T-helper 1 cell treated with Interleukin-12 subunit alpha and Interleukin-12 subunit beta and Interleukin-4 antibody, amounts not matched to agents 30 μg/mL and 1 μg/mL, for 36 hours (primary cell): ENCODE measurements around the gene CHST3.

ENCODE experiments used
- H3K27ac Mint-ChIP-seq: one replicate; pipeline ENCODE4 v1.8.0; 2021; ENCODE audit warnings: mild to moderate bottlenecking, mixed read lengths
- H3K27me3 Mint-ChIP-seq: one replicate; pipeline ENCODE4 v1.8.0; 2021; ENCODE audit warnings: low read depth, mixed read lengths
- H3K36me3 Mint-ChIP-seq: one replicate; pipeline ENCODE4 v1.8.0; 2021; ENCODE audit warnings: low read depth, mixed read lengths
- H3K4me1 Mint-ChIP-seq: one replicate; pipeline ENCODE4 v1.8.0; 2021; ENCODE audit warnings: low read depth, mixed read lengths
- H3K4me3 Mint-ChIP-seq: one replicate; pipeline ENCODE4 v1.8.0; 2021; ENCODE audit warnings: mild to moderate bottlenecking, moderate library complexity, mixed read lengths
- H3K9me3 Mint-ChIP-seq: one replicate; pipeline ENCODE4 v1.8.0; 2021; ENCODE audit warnings: mixed read lengths

Gene CHST3

DNA sequence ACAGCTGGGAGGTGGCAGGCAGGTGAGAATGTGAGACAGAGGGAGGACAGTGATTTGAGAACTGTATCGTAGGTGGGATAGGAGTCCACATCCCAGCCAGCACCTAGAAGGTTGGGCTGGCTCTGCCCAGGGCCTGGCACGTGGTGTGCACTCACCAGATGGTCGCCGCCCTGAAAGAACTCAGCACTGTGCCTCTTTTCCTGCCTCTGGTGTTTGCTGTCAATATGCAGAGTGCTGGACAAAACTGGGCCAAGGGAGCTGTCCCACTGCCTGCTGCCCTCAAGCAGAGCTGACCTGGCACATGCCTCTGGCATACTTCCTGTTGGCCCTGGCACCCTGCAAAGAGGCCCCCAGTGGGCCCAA lies 36.8 kb downstream of the CHST3 start:
- no peak overlapping the region for H3K27ac Mint-ChIP-seq
- no peak overlapping the region for H3K4me3 Mint-ChIP-seq
- no peaks in the 10 kb centered on the region for H3K4me1 Mint-ChIP-seq
- no peaks in the 10 kb centered on the region for H3K9me3 Mint-ChIP-seq
- H3K36me3 Mint-ChIP-seq, result no peaks in the 10 kb centered on the region
- H3K27me3 Mint-ChIP-seq, result peaks cover 8% of the 10 kb centered on the region

DNA sequence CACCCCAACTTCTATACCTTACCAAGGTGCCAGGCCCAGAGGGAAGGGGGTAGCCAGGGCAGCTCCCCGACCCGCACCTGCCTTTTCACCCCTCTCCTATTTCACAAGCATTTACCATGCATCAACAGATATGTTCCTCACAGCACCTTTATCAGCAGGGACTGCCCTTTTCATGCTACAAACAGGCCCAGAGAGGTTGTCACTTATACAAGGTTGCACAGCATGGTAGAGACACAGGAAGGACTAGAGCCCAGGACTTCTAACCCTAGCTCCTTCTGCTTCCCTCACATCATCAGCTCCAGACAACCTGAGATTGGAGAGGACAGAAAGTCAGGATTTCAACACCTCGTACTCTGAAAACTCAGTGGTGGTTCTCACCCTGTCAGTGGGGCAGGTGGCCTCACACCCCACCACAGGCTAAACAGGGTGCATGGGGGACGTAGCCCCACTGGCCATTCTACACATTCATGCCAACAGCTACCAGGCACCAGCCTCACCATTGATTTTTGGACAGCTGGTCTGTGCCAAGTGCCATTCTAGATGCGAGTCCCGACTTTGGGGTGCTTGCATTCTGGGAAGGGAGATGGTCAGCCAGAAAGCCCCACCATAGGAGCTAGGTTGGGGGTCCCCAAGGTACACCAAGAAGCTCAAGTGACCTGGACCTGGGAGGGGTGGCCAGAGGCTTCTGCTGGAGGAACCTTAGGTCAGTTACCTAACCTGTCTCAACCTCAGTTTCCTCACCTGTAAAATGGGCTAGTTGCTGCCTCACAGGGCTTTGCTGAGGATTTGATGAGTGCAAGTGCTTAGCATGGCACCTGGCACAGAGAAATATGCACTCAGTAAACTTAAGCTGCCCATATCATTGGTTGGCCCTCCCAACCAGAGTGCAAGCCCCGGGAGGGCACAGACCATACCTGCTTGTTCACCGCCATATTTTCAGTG lies 38.4 kb downstream of the CHST3 start:
- H3K4me3 Mint-ChIP-seq, result no peak overlapping the region
- no peak overlapping the region for H3K27ac Mint-ChIP-seq
- no peaks in the 10 kb centered on the region for H3K36me3 Mint-ChIP-seq
- no peaks in the 10 kb centered on the region for H3K9me3 Mint-ChIP-seq
- H3K27me3 Mint-ChIP-seq, result peaks cover 4% of the 10 kb centered on the region
- no peaks in the 10 kb centered on the region for H3K4me1 Mint-ChIP-seq

DNA sequence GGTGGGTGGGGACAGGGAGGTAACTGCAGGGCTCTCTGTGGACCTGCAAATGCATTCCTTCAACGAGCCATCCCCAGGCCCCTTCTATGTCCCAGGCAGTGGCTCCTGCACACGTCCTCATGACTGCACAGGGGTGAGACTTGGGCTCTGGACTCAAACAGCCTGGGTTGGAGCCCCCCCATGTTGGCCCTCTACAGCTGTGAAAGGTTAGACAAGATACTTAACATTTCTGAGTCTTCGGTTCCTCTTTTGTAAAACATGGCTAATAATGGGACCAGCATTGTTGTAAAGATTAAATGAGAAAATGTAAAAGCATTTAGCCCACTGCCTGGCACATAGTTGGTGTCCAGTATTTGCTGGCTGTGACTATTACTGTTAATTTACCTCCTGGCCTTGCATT lies 41.8 kb downstream of the CHST3 start:
- no peaks in the 10 kb centered on the region for H3K27me3 Mint-ChIP-seq
- H3K4me1 Mint-ChIP-seq, result no peaks in the 10 kb centered on the region
- no peaks in the 10 kb centered on the region for H3K36me3 Mint-ChIP-seq
- H3K9me3 Mint-ChIP-seq, result no peaks in the 10 kb centered on the region
- H3K27ac Mint-ChIP-seq, result no peak overlapping the region
- no peak overlapping the region for H3K4me3 Mint-ChIP-seq

DNA sequence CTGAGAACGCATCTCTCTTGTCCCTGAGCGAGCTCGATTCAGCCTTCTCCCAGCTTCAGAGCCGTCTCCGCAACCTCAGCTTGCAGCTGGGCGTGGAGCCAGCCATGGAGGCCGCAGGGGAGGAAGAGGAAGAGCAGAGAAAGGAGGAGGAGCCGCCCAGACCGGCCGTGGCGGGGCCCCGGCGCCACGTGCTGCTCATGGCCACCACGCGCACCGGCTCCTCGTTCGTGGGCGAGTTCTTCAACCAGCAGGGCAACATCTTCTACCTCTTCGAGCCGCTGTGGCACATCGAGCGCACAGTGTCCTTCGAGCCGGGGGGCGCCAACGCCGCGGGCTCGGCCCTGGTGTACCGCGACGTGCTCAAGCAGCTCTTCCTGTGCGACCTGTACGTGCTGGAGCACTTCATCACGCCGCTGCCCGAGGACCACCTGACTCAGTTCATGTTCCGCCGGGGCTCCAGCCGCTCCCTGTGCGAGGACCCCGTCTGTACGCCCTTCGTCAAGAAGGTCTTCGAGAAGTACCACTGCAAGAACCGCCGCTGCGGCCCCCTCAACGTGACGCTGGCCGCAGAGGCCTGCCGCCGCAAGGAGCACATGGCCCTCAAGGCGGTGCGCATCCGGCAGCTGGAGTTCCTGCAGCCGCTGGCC lies 43.2 kb downstream of the CHST3 start:
- H3K9me3 Mint-ChIP-seq, result no peaks in the 10 kb centered on the region
- H3K27me3 Mint-ChIP-seq, result no peaks in the 10 kb centered on the region
- H3K27ac Mint-ChIP-seq, result no peak overlapping the region
- H3K4me1 Mint-ChIP-seq, result no peaks in the 10 kb centered on the region
- no peak overlapping the region for H3K4me3 Mint-ChIP-seq
- H3K36me3 Mint-ChIP-seq, result no peaks in the 10 kb centered on the region

DNA sequence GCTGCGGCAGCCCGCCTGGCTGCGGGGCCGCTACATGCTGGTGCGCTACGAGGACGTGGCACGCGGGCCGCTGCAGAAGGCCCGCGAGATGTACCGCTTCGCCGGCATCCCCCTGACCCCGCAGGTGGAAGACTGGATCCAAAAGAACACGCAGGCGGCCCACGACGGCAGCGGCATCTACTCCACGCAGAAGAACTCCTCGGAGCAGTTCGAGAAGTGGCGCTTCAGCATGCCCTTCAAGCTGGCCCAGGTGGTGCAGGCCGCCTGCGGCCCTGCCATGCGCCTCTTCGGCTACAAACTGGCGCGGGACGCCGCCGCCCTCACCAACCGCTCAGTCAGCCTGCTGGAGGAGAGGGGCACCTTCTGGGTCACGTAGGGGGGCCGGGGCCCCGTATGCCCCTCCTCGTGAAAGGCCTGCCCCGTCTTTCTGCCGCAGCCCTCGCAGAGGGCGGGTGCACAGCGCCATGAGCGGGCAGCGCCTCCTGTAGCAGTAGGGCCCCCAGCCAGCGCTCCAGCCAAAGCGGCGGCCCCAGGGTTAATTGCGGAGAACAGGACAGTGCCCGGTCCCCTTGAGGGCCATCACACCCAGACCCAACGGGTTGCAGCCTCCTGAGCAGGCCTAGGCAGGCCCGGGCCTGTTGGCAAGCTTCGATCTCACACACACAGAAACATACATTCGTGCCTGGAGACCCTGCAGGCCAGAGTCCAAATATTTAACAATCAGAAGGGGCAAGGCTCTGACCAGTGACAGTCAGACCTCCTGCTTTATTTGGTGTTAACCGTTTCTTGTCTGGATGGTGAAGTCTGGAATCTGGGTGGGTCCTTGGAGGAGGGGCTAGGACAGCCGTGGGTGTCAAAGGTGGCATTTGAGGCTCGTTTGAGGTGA lies 44.1 kb downstream of the CHST3 start:
- H3K4me3 Mint-ChIP-seq, result no peak overlapping the region
- no peaks in the 10 kb centered on the region for H3K9me3 Mint-ChIP-seq
- no peaks in the 10 kb centered on the region for H3K36me3 Mint-ChIP-seq
- H3K4me1 Mint-ChIP-seq, result no peaks in the 10 kb centered on the region
- no peaks in the 10 kb centered on the region for H3K27me3 Mint-ChIP-seq
- H3K27ac Mint-ChIP-seq, result no peak overlapping the region

DNA sequence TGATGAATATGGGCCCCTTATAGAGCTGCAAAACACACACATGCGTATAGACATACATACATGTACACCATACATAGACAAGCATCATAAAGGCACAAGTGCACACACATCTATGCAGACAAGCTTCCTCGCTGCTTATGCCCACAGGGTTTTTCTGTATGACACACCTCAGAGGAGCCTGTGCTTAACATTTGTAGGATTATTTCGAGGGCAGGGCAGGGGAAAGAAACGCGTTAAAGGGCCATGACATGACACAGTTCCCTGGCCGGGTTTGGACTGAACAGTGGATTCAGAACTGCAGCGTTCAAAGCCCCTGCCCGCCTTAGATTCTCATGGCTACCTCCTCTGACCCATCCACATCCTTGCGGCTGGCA lies 44.8 kb downstream of the CHST3 start:
- Mint-ChIP-seq H3K36me3 (no peaks in the 10 kb centered on the region), H3K4me3 (no peak overlapping the region), H3K9me3 (no peaks in the 10 kb centered on the region), H3K27ac (no peak overlapping the region), H3K4me1 (no peaks in the 10 kb centered on the region), H3K27me3 (no peaks in the 10 kb centered on the region)

DNA sequence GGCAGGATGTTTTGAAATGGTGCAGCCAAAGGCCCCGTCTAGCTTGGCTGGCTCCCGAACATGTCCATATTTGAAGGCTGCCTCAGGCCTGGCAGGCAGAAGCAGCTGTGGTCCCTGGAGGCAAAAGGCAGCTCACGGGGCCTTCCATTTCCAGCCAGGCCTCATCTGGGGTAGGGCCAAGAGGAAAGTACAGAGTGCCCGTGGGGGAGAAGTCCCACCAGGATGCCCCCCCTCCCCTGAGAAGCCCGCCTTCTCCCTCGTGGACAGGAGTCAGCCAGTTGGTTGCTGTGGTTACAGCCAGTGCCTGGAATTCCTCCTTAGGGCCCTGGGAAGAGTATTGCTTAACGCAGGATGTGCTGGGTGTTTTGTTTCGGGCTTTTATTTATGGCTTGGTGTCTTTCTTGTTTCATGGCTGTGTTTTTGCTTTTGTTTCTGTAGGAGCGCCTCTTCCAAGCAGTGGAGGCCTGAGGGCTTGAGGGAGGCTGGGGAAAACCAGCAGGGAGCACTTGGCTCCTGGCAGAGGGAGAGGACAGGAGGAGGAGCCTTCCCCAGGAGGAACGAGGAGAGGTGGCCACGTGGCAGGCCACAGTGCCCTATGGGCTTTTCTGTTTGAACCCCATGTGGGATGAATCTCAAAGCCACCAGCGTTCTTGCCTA lies 45.4 kb downstream of the CHST3 start:
- no peak overlapping the region for H3K27ac Mint-ChIP-seq
- H3K4me1 Mint-ChIP-seq, result no peaks in the 10 kb centered on the region
- H3K9me3 Mint-ChIP-seq, result no peaks in the 10 kb centered on the region

DNA sequence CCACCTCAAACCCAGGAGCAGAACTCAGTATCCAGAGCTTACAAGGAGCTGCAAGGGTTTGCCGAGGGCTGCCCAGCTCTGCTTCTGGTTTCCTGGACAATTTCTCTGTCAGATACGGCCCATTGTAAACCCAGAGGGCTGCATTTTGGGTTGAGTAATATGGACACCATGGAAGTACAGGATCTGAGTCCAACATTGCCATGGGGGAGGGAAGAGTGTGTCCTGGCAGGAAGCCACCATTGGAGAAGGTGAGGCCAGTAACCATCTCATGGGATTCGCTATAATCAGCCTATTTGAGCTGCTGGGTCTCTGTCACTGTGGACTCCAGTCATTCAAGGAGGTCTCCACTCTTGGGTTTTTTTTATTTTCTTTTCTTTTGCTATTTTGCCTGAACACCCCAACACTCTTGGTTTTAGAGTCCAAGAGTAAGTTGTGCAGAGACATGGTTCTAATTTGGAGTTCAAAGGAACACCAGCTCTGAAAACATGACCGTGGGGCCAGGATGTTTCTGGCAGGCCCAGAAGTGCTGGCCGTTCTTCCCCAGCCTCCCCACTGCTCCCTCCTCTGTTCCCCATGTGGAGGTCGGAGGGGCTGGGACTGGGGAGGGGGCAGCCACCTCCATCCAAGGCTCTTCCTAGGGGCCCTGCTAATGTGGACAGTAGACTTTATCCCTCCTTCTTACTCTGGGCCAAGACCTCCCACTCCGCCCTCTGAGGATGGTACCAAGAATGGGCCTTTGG lies 46.2 kb downstream of the CHST3 start:
- Mint-ChIP-seq H3K9me3 (no peaks in the 10 kb centered on the region), H3K4me3 (no peak overlapping the region), H3K4me1 (no peaks in the 10 kb centered on the region), H3K27me3 (no peaks in the 10 kb centered on the region), H3K27ac (no peak overlapping the region), H3K36me3 (no peaks in the 10 kb centered on the region)

More for the DNA sequence above, 45.4 kb downstream of the CHST3 start:
- Mint-ChIP-seq H3K27me3 (no peaks in the 10 kb centered on the region), H3K36me3 (no peaks in the 10 kb centered on the region), H3K4me3 (no peak overlapping the region)

DNA sequence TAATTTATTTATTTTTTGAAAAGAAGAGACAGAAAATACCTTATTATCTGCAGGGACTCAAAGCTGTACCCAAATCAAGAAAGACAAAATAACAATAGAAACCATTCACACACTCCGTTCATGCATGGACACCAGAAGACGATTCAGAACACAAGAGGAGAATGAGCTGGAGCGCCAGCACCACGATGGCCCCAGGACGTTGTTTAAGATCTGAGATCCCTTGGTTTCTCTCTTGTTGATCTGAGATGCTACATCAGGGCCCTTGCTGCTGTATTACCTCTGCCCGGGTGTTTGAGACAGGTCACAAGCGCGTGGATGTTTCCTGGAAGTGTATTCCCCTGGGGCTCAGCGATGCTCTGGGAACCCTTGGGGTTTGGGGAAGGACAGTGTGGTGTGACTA lies 46.8 kb downstream of the CHST3 start:
- H3K27me3 Mint-ChIP-seq, result no peaks in the 10 kb centered on the region
- H3K36me3 Mint-ChIP-seq, result no peaks in the 10 kb centered on the region
- no peak overlapping the region for H3K27ac Mint-ChIP-seq
- H3K9me3 Mint-ChIP-seq, result no peaks in the 10 kb centered on the region
- no peaks in the 10 kb centered on the region for H3K4me1 Mint-ChIP-seq
- H3K4me3 Mint-ChIP-seq, result no peak overlapping the region

DNA sequence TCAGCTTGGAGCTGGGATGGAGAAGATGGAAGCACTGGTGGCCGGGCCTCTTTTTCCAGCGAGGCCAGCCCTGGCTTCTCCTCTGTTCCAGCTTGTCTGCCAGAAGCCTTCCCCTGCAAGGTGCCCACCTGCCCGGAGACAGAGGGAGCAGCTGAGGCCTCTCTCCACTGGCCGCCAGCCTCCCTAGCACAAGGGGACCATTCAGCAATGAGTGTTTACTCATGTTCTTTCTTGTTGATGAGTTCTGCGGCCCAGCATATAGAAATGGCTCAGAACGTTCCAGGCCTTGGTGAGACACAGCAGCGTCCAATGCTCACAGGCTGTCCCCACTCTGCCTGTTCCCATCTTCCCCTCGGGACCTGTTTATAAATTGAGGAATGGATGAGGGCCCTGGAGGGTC lies 47.3 kb downstream of the CHST3 start:
- Mint-ChIP-seq H3K9me3 (no peaks in the 10 kb centered on the region), H3K36me3 (no peaks in the 10 kb centered on the region), H3K4me3 (no peak overlapping the region), H3K4me1 (no peaks in the 10 kb centered on the region), H3K27ac (no peak overlapping the region), H3K27me3 (no peaks in the 10 kb centered on the region)

DNA sequence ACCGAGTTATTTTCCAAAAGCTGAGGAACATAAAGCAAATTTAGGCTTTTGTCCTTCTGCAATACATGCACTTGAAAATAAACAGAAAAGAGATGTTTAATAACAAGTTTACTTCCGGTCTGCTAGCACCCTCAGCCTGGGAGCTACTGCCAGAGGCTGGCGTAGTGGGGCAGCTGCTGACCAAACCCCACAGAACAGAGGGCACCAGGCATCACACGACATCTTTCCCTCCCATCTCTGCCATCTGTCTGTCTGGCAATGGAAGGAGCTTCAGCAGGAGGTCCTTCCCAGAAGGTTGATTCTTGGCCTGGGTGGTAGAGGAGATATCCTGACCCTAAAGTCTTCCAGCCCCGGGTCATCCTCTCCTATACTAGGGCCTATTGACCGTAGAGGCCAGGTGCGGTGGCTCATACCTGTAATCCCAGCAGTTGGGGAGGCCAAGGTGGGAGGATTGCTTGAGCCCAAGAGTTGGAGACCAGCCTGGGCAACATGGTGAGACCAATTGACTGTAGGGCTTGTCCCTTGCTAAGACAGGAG lies 47.8 kb downstream of the CHST3 start:
- Mint-ChIP-seq H3K36me3 (no peaks in the 10 kb centered on the region), H3K9me3 (no peaks in the 10 kb centered on the region), H3K27ac (no peak overlapping the region), H3K4me1 (no peaks in the 10 kb centered on the region), H3K27me3 (no peaks in the 10 kb centered on the region), H3K4me3 (no peak overlapping the region)

DNA sequence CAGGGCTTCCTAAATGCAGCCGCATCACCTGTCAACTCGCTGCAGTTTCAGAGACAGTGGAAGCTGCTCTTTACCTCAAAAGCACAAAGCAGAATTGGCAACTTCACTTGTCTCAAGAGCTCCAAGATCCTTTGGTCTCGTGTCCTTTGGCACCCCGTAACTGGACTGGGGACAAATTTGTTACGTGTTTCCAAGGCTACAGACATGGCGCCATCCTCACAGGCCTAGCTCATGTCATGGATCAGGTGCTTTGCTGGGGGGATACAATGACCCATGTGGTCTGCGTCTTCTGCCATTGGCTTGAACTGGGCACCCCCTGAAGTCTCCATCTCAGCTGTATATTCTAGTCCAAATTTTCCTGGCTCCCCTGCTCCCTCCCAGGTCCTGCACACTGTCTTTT lies 48.6 kb downstream of the CHST3 start:
- no peak overlapping the region for H3K27ac Mint-ChIP-seq

DNA sequence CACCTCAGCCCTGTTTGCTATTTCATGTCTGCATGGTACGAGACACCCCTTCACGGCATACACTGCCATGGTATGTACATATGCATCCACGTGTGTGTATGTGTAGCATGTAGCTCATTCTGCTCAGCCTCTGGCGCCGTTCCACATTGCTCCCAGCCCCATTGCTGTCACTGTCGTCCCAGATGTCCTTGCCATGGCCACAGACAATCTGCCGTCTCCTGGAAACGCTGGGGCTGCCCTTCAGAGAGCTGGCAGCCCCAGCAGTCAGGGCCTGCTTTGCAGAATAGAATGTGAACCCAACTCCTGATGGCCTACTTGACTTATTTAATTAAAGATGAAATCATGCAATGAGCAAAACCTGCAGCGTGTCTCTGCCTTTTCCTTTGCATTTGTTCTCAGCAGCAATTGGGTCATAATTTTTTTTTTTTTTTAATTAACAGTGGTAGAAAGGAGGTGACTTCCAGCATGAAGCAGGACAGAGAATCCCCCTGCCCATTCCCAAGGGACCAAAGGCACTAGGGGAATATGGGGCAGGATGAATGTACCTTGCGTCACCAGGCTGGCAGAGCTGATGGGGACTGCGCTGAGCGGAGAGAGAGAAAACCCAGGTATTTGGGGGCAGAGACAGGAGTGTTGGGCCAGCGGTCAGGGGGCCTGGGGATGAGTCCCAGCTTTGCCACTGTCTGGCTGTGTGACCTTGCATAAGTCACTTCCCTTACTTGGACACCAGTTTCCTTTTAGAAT lies 49.2 kb downstream of the CHST3 start:
- H3K4me3 Mint-ChIP-seq, result no peak overlapping the region
- H3K27me3 Mint-ChIP-seq, result peaks cover 4% of the 10 kb centered on the region
- H3K9me3 Mint-ChIP-seq, result no peaks in the 10 kb centered on the region
- no peaks in the 10 kb centered on the region for H3K4me1 Mint-ChIP-seq
- H3K36me3 Mint-ChIP-seq, result no peaks in the 10 kb centered on the region
- no peak overlapping the region for H3K27ac Mint-ChIP-seq

More for the DNA sequence above, 48.6 kb downstream of the CHST3 start:
- Mint-ChIP-seq H3K4me3 (no peak overlapping the region), H3K27me3 (no peaks in the 10 kb centered on the region), H3K36me3 (no peaks in the 10 kb centered on the region), H3K4me1 (no peaks in the 10 kb centered on the region), H3K9me3 (no peaks in the 10 kb centered on the region)
